BLaER1 treated with 17β-estradiol and CSF1 and Interleukin-3, amounts not matched to agents 10 nM and 100 nM (cell line): ENCODE data around the gene FLRT3.
A peak's percentile ranks its signal among the peaks of the same experiment; 100 is the strongest.

Experiments
- H3K27ac ChIP-seq, 11 experiments: shearing (Covaris generic); formaldehyde crosslinking; 2 replicates each; pipeline ENCODE4 v1.8.1; 2022
- H3K27me3 ChIP-seq, 11 experiments: shearing (Covaris generic); formaldehyde crosslinking; 2 replicates each; pipeline ENCODE4 v1.8.1; 2022
- H3K36me3 ChIP-seq, 11 experiments: shearing (Covaris generic); formaldehyde crosslinking; 2 replicates each; pipeline ENCODE4 v1.8.1; 2022
- H3K4me1 ChIP-seq, 10 experiments: shearing (Covaris generic); formaldehyde crosslinking; 2 replicates each; pipeline ENCODE4 v1.8.1; 2022
- H3K4me2 ChIP-seq, 11 experiments: shearing (Covaris generic); formaldehyde crosslinking; 2 replicates each; pipeline ENCODE4 v1.8.1; 2022
- H3K4me3 ChIP-seq, 10 experiments: shearing (Covaris generic); formaldehyde crosslinking; 2 replicates each; pipeline ENCODE4 v1.8.1; 2022
- H3K9ac ChIP-seq, 11 experiments: shearing (Covaris generic); formaldehyde crosslinking; 2 replicates each; pipeline ENCODE4 v1.8.1; 2022
- H3K9me3 ChIP-seq, 11 experiments: shearing (Covaris generic); formaldehyde crosslinking; replicated peaks in 1 of 11; 2 replicates each; pipeline ENCODE4 v1.8.1; 2022
- H4K20me1 ChIP-seq, 11 experiments: shearing (Covaris generic); formaldehyde crosslinking; 2 replicates each; pipeline ENCODE4 v1.8.1; 2022
- Cebpa-rat ChIP-seq, 11 experiments: shearing (Covaris generic); IDR thresholded peaks; 2 replicates each; pipeline ENCODE4 v1.8.1; 2022

Gene FLRT3

DNA sequence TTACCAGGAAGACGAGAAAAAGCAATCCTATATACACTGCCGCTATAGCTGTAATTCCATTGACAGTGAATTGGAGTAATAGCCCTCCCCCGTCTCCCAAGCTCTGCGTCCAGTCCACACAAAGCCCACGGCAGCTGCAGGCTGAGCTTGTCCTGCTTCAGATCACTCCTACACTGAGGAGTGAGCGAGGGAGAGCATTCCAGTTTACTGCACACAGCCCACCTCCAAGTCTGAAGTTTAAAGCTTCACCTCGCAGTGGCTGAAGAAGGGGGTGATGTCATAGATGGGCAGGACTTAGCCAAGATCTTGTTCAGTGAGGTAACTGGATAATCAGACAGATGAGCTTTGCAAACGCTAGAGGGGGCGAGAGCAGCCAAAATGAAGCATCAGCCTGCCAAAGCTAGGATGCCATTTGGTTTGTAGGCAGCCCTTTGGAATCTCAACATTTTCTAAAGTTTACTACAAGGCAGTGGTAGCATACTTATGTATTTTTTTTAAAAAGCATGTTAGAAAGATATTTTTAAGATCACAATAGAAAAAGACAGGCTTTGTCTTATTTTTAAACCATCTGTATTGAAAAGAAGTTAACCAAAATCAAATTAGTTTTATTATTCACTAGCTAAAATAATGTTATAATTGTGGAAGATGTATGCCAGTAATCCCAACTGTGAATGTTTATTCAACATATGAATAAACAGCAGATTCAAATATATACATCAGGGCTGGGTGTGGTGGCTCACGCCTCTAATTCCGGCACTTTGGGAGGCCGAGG lies at the start of gene FLRT3:
Gene FLRT3, minus strand, starts transcription at position 213 of the 772 bp plus-strand sequence. CDS start 10,106 bp downstream, outside the sequence.
- H3K4me1 ChIP-seq: peaks cover 0 to 16% (median 10%) of the 10 kb centered on the region in 10 experiments; a peak in 15 of 20 replicates
- TF ChIP-seq Cebpa-rat (IDR thresholded peaks at IDR 0.05): no peak
- H3K27me3 ChIP-seq: no peaks in the 10 kb centered on the region
- H4K20me1 ChIP-seq: no peaks in the 10 kb centered on the region
- H3K4me2 ChIP-seq: peak within 1 kb of the TSS; percentile 63 to 91 (median 74)
- no peaks in the 10 kb centered on the region for H3K36me3 ChIP-seq
- no peak within 1 kb of the TSS for H3K27ac ChIP-seq
- H3K9ac ChIP-seq: peak within 1 kb of the TSS in 10 of 11 experiments; percentile 31 to 66 (median 52); a peak in 12 of 22 replicates
- H3K9me3 ChIP-seq: no peaks in the 10 kb centered on the region
- peak within 1 kb of the TSS; percentile 37 to 60 (median 49); a peak in 16 of 20 replicates for H3K4me3 ChIP-seq

DNA sequence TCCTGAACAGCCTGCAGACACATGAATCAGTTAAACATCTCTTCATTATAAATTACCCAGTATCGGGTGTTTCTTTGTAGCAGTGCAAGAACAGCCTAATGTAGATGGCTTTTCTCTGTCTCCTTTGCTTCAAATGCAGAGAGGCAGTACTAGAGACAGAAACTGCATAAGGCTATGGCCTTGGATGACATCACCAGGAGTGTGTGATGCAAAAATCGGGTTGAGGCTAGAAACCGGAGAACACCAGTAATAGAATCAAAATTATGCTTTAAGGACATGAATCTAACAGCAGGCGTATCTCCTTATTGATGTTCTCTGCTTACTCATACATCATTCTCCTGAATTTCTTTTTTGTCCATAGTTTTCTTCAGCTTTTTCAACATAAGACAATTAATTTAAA lies 49.3 kb upstream of the FLRT3 start:
- no peak overlapping the region for H3K27ac ChIP-seq

GRCh38 chr20:14385176-14385740 lies 47.8 kb upstream of the FLRT3 start:
- no peaks in the 10 kb centered on the region for H3K36me3 ChIP-seq
- no peak overlapping the region for H3K4me3 ChIP-seq
- no peak overlapping the region for H3K9ac ChIP-seq
- no peak overlapping the region for H3K27ac ChIP-seq
- H3K9me3 ChIP-seq: peaks cover 0 to 15% (median 4%) of the 10 kb centered on the region in 11 experiments; a peak in 5 of 22 replicates
- no peaks in the 10 kb centered on the region for H3K4me1 ChIP-seq
- no peak overlapping the region for H3K4me2 ChIP-seq
- no peak for TF ChIP-seq Cebpa-rat (IDR thresholded peaks at IDR 0.05)
- no peaks in the 10 kb centered on the region for H3K27me3 ChIP-seq
- H4K20me1 ChIP-seq: no peaks in the 10 kb centered on the region

More for the DNA sequence above, 49.3 kb upstream of the FLRT3 start:
- H3K4me3 ChIP-seq: no peak overlapping the region
- no peaks in the 10 kb centered on the region for H3K36me3 ChIP-seq
- H4K20me1 ChIP-seq: no peaks in the 10 kb centered on the region
- H3K27me3 ChIP-seq: no peaks in the 10 kb centered on the region
- H3K9me3 ChIP-seq: peaks cover 0 to 15% (median 4%) of the 10 kb centered on the region in 11 experiments; a peak in 5 of 22 replicates
- H3K4me2 ChIP-seq: no peak overlapping the region
- H3K4me1 ChIP-seq: no peaks in the 10 kb centered on the region
- H3K9ac ChIP-seq: no peak overlapping the region
- no peak for TF ChIP-seq Cebpa-rat (IDR thresholded peaks at IDR 0.05)

DNA sequence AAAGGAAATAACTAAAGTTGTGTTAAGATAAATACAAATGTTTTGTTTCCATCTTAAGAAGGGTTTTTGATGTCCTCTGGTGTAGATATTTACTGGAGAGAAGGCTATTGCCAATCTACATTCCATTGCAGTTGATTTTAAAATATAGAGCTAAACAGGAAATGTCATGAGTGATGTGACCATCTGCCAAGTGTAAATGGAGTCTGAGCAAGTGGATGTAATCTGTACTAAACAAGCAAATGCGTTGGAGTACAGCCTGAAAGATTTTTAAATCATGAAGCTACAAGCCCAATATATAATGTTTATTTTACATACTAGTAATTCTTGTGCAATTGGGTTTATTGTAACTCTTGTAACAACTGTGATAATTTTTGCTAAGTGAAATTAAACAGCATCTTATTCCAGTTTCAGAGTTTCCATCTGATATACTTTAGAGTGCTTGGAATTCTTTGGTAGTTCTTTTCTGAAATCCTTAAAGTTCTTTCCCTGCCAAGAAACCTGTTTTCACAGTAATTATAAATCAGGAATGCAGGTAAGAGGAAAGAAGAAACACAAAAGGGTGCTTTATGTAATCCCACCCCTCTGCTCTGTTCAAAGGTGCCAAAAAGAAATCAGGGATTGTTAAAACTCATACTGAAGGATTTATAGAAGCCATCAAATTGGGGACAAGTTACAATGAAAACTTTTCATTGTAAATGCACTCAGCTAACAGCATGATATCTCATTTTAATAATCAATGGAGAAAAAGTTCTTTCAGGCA lies 47.2 kb upstream of the FLRT3 start:
- no peak overlapping the region for H3K9ac ChIP-seq
- H3K4me1 ChIP-seq: no peaks in the 10 kb centered on the region
- no peaks in the 10 kb centered on the region for H3K27me3 ChIP-seq
- no peak for TF ChIP-seq Cebpa-rat (IDR thresholded peaks at IDR 0.05)
- H3K4me3 ChIP-seq: no peak overlapping the region
- H3K27ac ChIP-seq: no peak overlapping the region
- H3K9me3 ChIP-seq: peaks cover 0 to 15% (median 4%) of the 10 kb centered on the region in 11 experiments; a peak in 4 of 22 replicates
- no peak overlapping the region; a peak in 2 of 22 replicates for H3K4me2 ChIP-seq
- H4K20me1 ChIP-seq: no peaks in the 10 kb centered on the region
- no peaks in the 10 kb centered on the region for H3K36me3 ChIP-seq

GRCh38 chr20:14383335-14383734 lies 45.9 kb upstream of the FLRT3 start:
- Histone ChIP-seq H3K4me2 (no peak overlapping the region), H3K4me1 (no peaks in the 10 kb centered on the region), H3K27ac (no peak overlapping the region), H3K9ac (no peak overlapping the region), H3K36me3 (no peaks in the 10 kb centered on the region), H4K20me1 (no peaks in the 10 kb centered on the region), H3K27me3 (no peaks in the 10 kb centered on the region), H3K9me3 (peaks cover 0 to 15% (median 4%) of the 10 kb centered on the region in 11 experiments; a peak in 4 of 22 replicates), H3K4me3 (no peak overlapping the region)
- no peak for TF ChIP-seq Cebpa-rat (IDR thresholded peaks at IDR 0.05)

DNA sequence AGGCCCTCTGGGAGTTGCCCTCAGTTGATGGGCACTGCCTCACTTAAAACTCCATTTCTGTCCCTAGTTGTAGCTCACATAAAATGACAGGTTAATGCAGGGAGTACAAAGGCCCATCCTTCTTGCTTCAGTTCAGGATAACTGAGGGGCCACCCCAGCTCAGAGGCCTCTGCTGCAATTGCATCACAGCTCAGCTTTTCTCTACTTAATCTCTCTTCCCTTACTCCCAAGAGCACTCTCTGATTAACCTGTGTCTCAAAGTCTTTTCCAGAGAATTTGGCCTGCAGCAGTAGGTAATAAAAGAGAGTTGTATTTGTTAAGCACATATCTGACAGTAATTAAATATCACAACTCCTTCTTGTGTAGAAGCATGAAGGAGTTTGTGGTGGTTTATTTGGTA lies 40.9 kb upstream of the FLRT3 start:
- Histone ChIP-seq H3K9ac (no peak overlapping the region), H3K27me3 (no peaks in the 10 kb centered on the region), H4K20me1 (no peaks in the 10 kb centered on the region), H3K36me3 (no peaks in the 10 kb centered on the region), H3K9me3 (no peaks in the 10 kb centered on the region), H3K4me1 (no peaks in the 10 kb centered on the region), H3K4me3 (no peak overlapping the region), H3K4me2 (no peak overlapping the region), H3K27ac (no peak overlapping the region)
- TF ChIP-seq Cebpa-rat (IDR thresholded peaks at IDR 0.05): no peak

- Histone ChIP-seq H3K9me3 (no peaks in the 10 kb centered on the region), H3K4me1 (no peaks in the 10 kb centered on the region), H3K27ac (no peak overlapping the region), H3K9ac (no peak overlapping the region), H3K4me3 (no peak overlapping the region), H4K20me1 (no peaks in the 10 kb centered on the region), H3K36me3 (no peaks in the 10 kb centered on the region), H3K4me2 (no peak overlapping the region), H3K27me3 (no peaks in the 10 kb centered on the region)
- TF ChIP-seq Cebpa-rat (IDR thresholded peaks at IDR 0.05): no peak
Measured at GRCh38 chr20:14375416-14375985, 38.1 kb upstream of the FLRT3 start.

- Histone ChIP-seq H3K4me1 (no peaks in the 10 kb centered on the region), H3K4me2 (no peak overlapping the region), H3K27ac (no peak overlapping the region), H3K4me3 (no peak overlapping the region), H4K20me1 (no peaks in the 10 kb centered on the region), H3K9me3 (no peaks in the 10 kb centered on the region; a peak in 1 of 22 replicates), H3K27me3 (no peaks in the 10 kb centered on the region), H3K9ac (no peak overlapping the region), H3K36me3 (no peaks in the 10 kb centered on the region)
- TF ChIP-seq Cebpa-rat (IDR thresholded peaks at IDR 0.05): no peak
Measured at GRCh38 chr20:14374196-14374595, 36.8 kb upstream of the FLRT3 start.
